Measurements from ENCODE around the gene RAB31.
"Not testable (repeated sequence)": the region's sequence is repeated elsewhere in the genome, so short reads cannot be mapped to it uniquely, and the experiment has no call there.

RAB31 gene

GRCh38 chr18:9897129-9897528 is 189.0 kb downstream of the RAB31 start:
- H3K36me3 ChIP-seq (ENCODE audit: insufficient read depth, low read length) = no peaks in the 10 kb centered on the region
- no peaks in the 10 kb centered on the region for H3K27me3 ChIP-seq (ENCODE audit: insufficient read depth, low read length)
- H3K4me3 ChIP-seq (ENCODE audit: low read length) = no peak overlapping the region
- H2AFZ ChIP-seq (ENCODE audit: low read depth, low read length) = no peak overlapping the region
- H3K9me3 ChIP-seq (ENCODE audit: low read length) = no peaks in the 10 kb centered on the region
- H3K4me1 ChIP-seq (ENCODE audit: insufficient read depth, low read length) = no peaks in the 10 kb centered on the region

- H3K9me3 ChIP-seq (ENCODE audit: low read length); H3K4me1 ChIP-seq (ENCODE audit: insufficient read depth, low read length); H3K4me3 ChIP-seq (ENCODE audit: low read length); H3K27me3 ChIP-seq (ENCODE audit: insufficient read depth, low read length); H2AFZ ChIP-seq (ENCODE audit: low read depth, low read length); H3K36me3 ChIP-seq (ENCODE audit: insufficient read depth, low read length): not testable (repeated sequence)
Measured at GRCh38 chr18:9897787-9898291, 189.7 kb downstream of the RAB31 start.

- H3K4me3 ChIP-seq (ENCODE audit: low read length) = no peak overlapping the region
- no peaks in the 10 kb centered on the region for H3K4me1 ChIP-seq (ENCODE audit: insufficient read depth, low read length)
- no peaks in the 10 kb centered on the region for H3K9me3 ChIP-seq (ENCODE audit: low read length)
- no peaks in the 10 kb centered on the region for H3K27me3 ChIP-seq (ENCODE audit: insufficient read depth, low read length)
- H3K36me3 ChIP-seq (ENCODE audit: insufficient read depth, low read length) = no peaks in the 10 kb centered on the region
- no peak overlapping the region for H2AFZ ChIP-seq (ENCODE audit: low read depth, low read length)
Measured at GRCh38 chr18:9898792-9899549, 190.9 kb downstream of the RAB31 start.

- not testable (repeated sequence) for H3K36me3 ChIP-seq (ENCODE audit: insufficient read depth, low read length); H3K27me3 ChIP-seq (ENCODE audit: insufficient read depth, low read length); H3K4me3 ChIP-seq (ENCODE audit: low read length); H2AFZ ChIP-seq (ENCODE audit: low read depth, low read length); H3K9me3 ChIP-seq (ENCODE audit: low read length); H3K4me1 ChIP-seq (ENCODE audit: insufficient read depth, low read length)
Measured at GRCh38 chr18:9899550-9899930, 191.4 kb downstream of the RAB31 start.

GRCh38 chr18:9900699-9901098 is 192.6 kb downstream of the RAB31 start:
- H2AFZ ChIP-seq (ENCODE audit: low read depth, low read length) = no peak overlapping the region
- no peak overlapping the region for H3K4me3 ChIP-seq (ENCODE audit: low read length)
- no peaks in the 10 kb centered on the region for H3K27me3 ChIP-seq (ENCODE audit: insufficient read depth, low read length)
- no peaks in the 10 kb centered on the region for H3K9me3 ChIP-seq (ENCODE audit: low read length)
- no peaks in the 10 kb centered on the region for H3K36me3 ChIP-seq (ENCODE audit: insufficient read depth, low read length)
- no peaks in the 10 kb centered on the region for H3K4me1 ChIP-seq (ENCODE audit: insufficient read depth, low read length)

GRCh38 chr18:9901377-9901776 is 193.3 kb downstream of the RAB31 start:
- H3K36me3 ChIP-seq (ENCODE audit: insufficient read depth, low read length) = no peaks in the 10 kb centered on the region
- no peaks in the 10 kb centered on the region for H3K9me3 ChIP-seq (ENCODE audit: low read length)
- no peaks in the 10 kb centered on the region for H3K27me3 ChIP-seq (ENCODE audit: insufficient read depth, low read length)
- H2AFZ ChIP-seq (ENCODE audit: low read depth, low read length) = no peak overlapping the region
- H3K4me3 ChIP-seq (ENCODE audit: low read length) = no peak overlapping the region
- H3K4me1 ChIP-seq (ENCODE audit: insufficient read depth, low read length) = no peaks in the 10 kb centered on the region

GRCh38 chr18:9902264-9902663 is 194.2 kb downstream of the RAB31 start:
- not testable (repeated sequence) for H3K9me3 ChIP-seq (ENCODE audit: low read length); H2AFZ ChIP-seq (ENCODE audit: low read depth, low read length); H3K4me3 ChIP-seq (ENCODE audit: low read length); H3K27me3 ChIP-seq (ENCODE audit: insufficient read depth, low read length); H3K36me3 ChIP-seq (ENCODE audit: insufficient read depth, low read length); H3K4me1 ChIP-seq (ENCODE audit: insufficient read depth, low read length)

GRCh38 chr18:9902832-9903231 is 194.7 kb downstream of the RAB31 start:
- Histone ChIP-seq H3K4me3 (ENCODE audit: low read length) (no peak overlapping the region), H3K36me3 (ENCODE audit: insufficient read depth, low read length) (no peaks in the 10 kb centered on the region), H3K27me3 (ENCODE audit: insufficient read depth, low read length) (no peaks in the 10 kb centered on the region), H3K4me1 (ENCODE audit: insufficient read depth, low read length) (peaks cover 2% of the 10 kb centered on the region), H2AFZ (ENCODE audit: low read depth, low read length) (no peak overlapping the region), H3K9me3 (ENCODE audit: low read length) (no peaks in the 10 kb centered on the region)

GRCh38 chr18:9905401-9905922 is 197.4 kb downstream of the RAB31 start:
- Histone ChIP-seq H2AFZ (ENCODE audit: low read depth, low read length) (no peak overlapping the region), H3K4me1 (ENCODE audit: insufficient read depth, low read length) (peaks cover 2% of the 10 kb centered on the region), H3K27me3 (ENCODE audit: insufficient read depth, low read length) (no peaks in the 10 kb centered on the region), H3K9me3 (ENCODE audit: low read length) (no peaks in the 10 kb centered on the region), H3K36me3 (ENCODE audit: insufficient read depth, low read length) (no peaks in the 10 kb centered on the region), H3K4me3 (ENCODE audit: low read length) (no peak overlapping the region)

- no peaks in the 10 kb centered on the region for H3K27me3 ChIP-seq (ENCODE audit: insufficient read depth, low read length)
- H3K4me1 ChIP-seq (ENCODE audit: insufficient read depth, low read length) = peaks cover 2% of the 10 kb centered on the region
- no peaks in the 10 kb centered on the region for H3K9me3 ChIP-seq (ENCODE audit: low read length)
- H2AFZ ChIP-seq (ENCODE audit: low read depth, low read length) = no peak overlapping the region
- no peak overlapping the region for H3K4me3 ChIP-seq (ENCODE audit: low read length)
- no peaks in the 10 kb centered on the region for H3K36me3 ChIP-seq (ENCODE audit: insufficient read depth, low read length)
Measured at GRCh38 chr18:9906481-9906880, 198.4 kb downstream of the RAB31 start.

- Histone ChIP-seq H3K4me3 (ENCODE audit: low read length) (no peak overlapping the region), H2AFZ (ENCODE audit: low read depth, low read length) (no peak overlapping the region), H3K27me3 (ENCODE audit: insufficient read depth, low read length) (no peaks in the 10 kb centered on the region), H3K4me1 (ENCODE audit: insufficient read depth, low read length) (peaks cover 4% of the 10 kb centered on the region), H3K9me3 (ENCODE audit: low read length) (no peaks in the 10 kb centered on the region), H3K36me3 (ENCODE audit: insufficient read depth, low read length) (no peaks in the 10 kb centered on the region)
Measured at GRCh38 chr18:9907867-9908266, 199.8 kb downstream of the RAB31 start.

GRCh38 chr18:9910071-9910470 is 202.0 kb downstream of the RAB31 start:
- no peaks in the 10 kb centered on the region for H3K9me3 ChIP-seq (ENCODE audit: low read length)
- H3K36me3 ChIP-seq (ENCODE audit: insufficient read depth, low read length) = no peaks in the 10 kb centered on the region
- H3K4me1 ChIP-seq (ENCODE audit: insufficient read depth, low read length) = peaks cover 7% of the 10 kb centered on the region
- no peaks in the 10 kb centered on the region for H3K27me3 ChIP-seq (ENCODE audit: insufficient read depth, low read length)
- H2AFZ ChIP-seq (ENCODE audit: low read depth, low read length) = no peak overlapping the region
- no peak overlapping the region for H3K4me3 ChIP-seq (ENCODE audit: low read length)

GRCh38 chr18:9910661-9911060 is 202.6 kb downstream of the RAB31 start:
- no peaks in the 10 kb centered on the region for H3K9me3 ChIP-seq (ENCODE audit: low read length)
- H3K4me3 ChIP-seq (ENCODE audit: low read length) = no peak overlapping the region
- H3K4me1 ChIP-seq (ENCODE audit: insufficient read depth, low read length) = peaks cover 10% of the 10 kb centered on the region
- H2AFZ ChIP-seq (ENCODE audit: low read depth, low read length) = no peak overlapping the region
- H3K36me3 ChIP-seq (ENCODE audit: insufficient read depth, low read length) = no peaks in the 10 kb centered on the region
- H3K27me3 ChIP-seq (ENCODE audit: insufficient read depth, low read length) = no peaks in the 10 kb centered on the region

- Histone ChIP-seq H3K4me1 (ENCODE audit: insufficient read depth, low read length) (peaks cover 16% of the 10 kb centered on the region), H3K4me3 (ENCODE audit: low read length) (no peak overlapping the region), H3K36me3 (ENCODE audit: insufficient read depth, low read length) (no peaks in the 10 kb centered on the region), H3K9me3 (ENCODE audit: low read length) (no peaks in the 10 kb centered on the region), H2AFZ (ENCODE audit: low read depth, low read length) (no peak overlapping the region), H3K27me3 (ENCODE audit: insufficient read depth, low read length) (no peaks in the 10 kb centered on the region)
Measured at GRCh38 chr18:9911226-9911625, 203.1 kb downstream of the RAB31 start.
